HG02571 (cell line): Measurements from ENCODE around the gene BPIFB3.

ENCODE experiments used
- ATAC-seq: cut with Tn5 transposase; IDR thresholded peaks from one replicate; pipeline ENCODE4 v1.9.1; 2021; ENCODE audit warnings: mild to moderate bottlenecking, moderate library complexity; ENCODE audit not compliant: unreplicated experiment

BPIFB3 gene

GRCh38 chr20:33061658-33062028 lies 7.9 kb downstream of the BPIFB3 start:
- ATAC-seq, result no peak

DNA sequence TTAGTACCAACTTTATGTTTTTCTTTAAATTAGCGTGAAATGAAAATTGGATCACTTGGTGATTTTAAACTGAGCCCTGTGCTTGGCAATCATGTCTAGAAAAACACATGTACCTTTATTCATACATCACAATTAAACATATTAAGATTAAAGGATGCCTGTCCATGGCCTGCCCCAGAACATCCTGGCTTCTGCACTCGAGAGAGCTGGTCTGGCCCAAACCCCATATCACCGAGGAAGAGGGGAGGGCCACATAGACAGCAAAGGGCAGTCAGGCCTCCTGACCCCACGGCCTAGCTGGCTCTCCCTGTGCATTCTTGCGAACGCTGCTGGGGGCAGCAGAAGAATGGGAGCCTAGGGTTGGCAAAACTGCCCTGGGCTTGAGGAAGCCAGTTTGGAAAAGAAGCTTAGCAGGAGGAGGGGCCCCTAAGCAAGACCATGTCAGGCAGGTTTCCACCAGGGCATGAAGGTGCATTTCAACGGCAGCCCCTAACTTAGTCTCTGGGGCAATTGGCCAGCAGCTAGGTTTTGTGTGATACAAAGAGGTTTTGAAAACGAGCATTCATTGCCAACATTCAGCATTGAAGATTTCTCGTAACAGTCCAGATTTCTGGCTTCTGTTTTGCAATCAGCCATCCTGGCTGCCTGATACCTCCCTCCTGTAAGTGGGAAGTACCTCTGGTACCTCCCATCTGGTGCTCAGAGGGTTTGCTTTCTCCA lies 8.6 kb downstream of the BPIFB3 start:
- no peak for ATAC-seq

GRCh38 chr20:33062825-33063149 lies 9.1 kb downstream of the BPIFB3 start:
- no peak for ATAC-seq

DNA sequence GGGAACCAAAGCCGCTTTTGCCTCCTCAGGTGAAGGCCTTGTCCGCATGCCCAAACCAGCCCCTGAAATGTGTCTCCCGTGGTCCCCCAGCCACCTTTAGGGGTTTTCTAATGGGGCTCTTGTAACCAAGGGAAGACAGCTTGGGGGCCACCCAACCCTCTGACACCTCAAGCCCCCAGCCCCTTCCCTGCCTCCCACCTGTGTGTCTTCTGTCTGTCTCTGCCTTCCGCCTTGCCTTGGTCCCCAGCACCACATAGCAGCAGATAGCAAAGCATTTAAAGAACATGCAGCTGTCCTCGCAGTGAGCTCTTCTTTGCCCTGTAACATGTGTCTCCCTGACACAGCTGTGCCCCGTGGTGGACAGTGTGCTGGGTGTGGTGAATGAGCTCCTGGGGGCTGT lies 9.6 kb downstream of the BPIFB3 start:
- ATAC-seq, result no peak

GRCh38 chr20:33064572-33065287 lies 11.0 kb downstream of the BPIFB3 start:
- no peak for ATAC-seq

DNA sequence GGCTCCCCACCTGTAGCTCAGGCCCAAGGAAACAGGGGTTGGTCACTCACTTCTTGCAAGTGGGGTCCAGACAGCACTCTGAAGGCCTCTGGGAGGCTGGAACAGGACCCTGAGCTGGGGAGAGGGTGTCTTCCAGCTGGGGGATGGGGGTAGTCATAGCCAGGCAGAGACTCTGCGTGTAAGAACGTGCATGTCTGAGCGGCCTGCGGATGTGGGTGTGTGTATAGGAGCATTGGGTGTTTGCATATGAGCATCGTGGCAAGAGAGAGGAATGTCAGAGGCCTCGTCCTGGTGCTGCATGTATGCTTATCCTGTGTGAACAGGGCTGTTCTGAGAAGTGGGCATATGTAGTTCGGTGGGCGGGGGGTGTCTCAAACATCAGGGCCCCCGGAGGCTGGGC lies 12.1 kb downstream of the BPIFB3 start:
- no peak for ATAC-seq

DNA sequence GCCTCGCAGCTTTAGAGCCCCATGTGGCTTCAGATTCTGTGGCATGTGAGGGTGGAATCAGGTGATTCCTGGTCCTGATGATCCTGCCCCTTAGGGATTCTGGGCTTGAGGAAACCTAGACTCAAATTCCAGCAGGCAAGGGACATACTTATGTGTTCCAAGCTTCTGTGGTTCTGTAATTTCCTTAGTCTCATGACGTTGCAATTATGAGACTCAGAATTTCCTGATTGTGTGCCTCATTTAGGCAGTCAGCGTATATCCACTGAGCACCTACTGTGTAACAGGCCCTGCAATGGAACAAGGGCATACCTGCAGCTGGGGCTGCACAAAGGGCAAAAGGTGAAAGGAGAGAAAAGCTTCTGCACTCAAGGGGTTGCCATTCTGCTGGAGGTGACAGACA lies 14.1 kb downstream of the BPIFB3 start:
- no peak for ATAC-seq

DNA sequence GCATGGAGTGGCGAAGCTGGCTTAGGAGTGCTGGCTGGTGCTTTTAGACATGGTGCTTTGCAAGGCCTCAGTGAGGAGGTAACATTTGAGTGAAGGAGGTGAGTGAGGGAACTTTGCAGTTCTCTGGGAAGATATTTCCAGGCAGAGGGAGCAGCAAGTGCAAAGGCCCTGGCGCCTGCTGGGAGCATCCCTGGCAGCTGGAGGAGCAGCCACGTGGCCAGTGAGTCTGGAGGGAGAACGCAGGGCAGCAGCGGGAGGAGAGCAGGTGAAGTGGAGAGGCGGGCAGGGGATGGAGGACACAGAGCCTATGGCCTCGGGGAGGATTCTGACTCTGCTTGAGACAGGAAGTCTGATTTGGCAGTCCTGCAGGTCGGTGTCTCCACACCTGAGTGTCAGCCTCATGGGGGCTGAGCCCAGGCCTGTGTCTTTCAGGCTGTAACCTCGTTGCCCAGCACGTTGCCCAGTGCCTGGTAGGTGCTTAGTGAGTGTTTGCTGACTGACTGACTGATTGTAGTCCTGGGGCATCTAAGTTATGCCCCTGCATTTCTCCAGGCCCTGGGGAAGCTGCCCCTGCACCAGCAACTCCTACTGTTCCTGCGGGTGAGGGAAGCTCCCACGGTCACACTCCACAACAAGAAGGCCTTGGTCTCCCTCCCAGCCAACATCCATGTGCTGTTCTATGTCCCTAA lies 14.7 kb downstream of the BPIFB3 start:
- ATAC-seq, result no peak

DNA sequence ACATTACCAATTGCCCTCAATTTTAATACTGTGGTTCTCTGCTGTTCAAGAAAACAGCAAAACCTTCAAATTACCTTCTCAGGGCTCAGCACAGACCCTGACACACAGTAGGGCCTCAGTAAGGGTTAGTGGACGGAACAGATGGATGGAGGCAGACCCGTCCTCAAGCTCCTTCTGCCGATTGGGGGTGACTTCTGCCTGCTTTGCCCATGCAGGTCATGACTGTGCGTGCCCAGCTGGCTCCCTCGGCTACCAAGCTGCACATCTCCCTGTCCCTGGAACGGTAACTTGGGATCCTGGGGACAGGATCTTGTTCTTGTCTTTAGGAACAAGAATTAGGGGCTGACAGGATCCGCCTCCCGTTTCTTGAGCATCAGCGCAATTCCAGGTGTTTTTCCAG lies 16.0 kb downstream of the BPIFB3 start:
- no peak for ATAC-seq

- no peak for ATAC-seq
These were observed 16.7 kb downstream of the BPIFB3 start for GRCh38 chr20:33070111-33071053.

GRCh38 chr20:33071198-33071597 lies 17.5 kb downstream of the BPIFB3 start:
- ATAC-seq, result no peak

DNA sequence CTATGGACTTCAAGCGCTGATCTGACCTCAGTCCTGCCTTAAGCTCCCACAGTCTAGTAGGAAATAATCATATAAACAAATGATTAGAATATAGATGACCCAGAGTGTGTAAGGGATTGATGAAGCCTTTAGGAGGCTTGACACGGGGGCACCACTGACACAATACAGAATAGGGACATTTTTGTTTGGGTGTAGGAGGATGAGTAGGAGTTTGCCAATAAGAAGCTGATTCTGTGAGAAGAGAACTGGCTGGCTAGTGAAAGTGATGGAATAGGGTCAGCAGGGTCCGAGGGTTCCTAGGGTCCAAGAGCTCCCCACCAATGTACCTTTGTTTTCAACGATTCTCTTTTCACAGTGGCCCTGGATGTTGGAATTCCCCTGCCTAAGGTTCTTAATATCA lies 18.7 kb downstream of the BPIFB3 start:
- ATAC-seq, result no peak

GRCh38 chr20:33072813-33073212 lies 19.1 kb downstream of the BPIFB3 start:
- no peak for ATAC-seq

- ATAC-seq, result no peak
These were observed 21.0 kb downstream of the BPIFB3 start for GRCh38 chr20:33074675-33075074.

GRCh38 chr20:33075281-33075680 lies 21.6 kb downstream of the BPIFB3 start:
- no peak for ATAC-seq

DNA sequence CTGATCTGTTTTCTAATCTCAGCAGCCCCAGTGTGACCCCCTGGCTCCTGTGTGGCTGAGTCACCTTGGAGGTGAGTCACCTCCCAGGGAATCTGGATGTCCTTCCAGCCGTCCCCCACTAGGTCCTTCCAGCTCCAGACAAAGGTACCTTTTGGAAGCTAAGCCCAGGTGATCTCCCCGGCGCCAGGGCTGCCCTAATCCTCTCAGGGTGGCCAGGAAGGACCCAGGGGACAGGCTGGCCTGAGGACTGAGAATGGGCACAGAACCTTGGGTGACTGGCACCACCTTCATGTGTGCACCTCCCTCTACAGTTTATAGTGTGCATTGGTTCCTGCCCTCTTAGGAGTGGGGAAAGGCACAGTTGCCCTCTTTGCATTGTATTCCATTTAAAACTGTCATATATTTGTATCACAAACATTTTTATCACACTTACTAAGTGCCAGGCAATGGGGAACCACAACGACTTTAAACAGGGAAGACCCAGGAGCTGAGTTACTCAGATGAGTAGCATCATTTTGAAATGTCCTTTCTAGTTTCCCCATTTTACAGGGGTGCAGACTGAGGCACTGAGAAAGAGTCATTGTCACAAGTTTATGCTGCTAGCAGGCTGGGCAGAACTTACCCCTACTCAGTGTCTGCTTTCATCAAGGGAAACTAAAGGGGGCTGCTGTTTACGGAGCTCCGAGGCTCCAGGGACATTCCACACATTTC lies 23.1 kb downstream of the BPIFB3 start:
- ATAC-seq, result no peak

- no peak for ATAC-seq
These were observed 25.6 kb downstream of the BPIFB3 start, which contains the start of gene BPIFB4 for GRCh38 chr20:33079259-33079658. TSS of gene BPIFB4 (plus strand) at chr20:33079643. CDS start at chr20:33081527, 1,884 bp downstream.

DNA sequence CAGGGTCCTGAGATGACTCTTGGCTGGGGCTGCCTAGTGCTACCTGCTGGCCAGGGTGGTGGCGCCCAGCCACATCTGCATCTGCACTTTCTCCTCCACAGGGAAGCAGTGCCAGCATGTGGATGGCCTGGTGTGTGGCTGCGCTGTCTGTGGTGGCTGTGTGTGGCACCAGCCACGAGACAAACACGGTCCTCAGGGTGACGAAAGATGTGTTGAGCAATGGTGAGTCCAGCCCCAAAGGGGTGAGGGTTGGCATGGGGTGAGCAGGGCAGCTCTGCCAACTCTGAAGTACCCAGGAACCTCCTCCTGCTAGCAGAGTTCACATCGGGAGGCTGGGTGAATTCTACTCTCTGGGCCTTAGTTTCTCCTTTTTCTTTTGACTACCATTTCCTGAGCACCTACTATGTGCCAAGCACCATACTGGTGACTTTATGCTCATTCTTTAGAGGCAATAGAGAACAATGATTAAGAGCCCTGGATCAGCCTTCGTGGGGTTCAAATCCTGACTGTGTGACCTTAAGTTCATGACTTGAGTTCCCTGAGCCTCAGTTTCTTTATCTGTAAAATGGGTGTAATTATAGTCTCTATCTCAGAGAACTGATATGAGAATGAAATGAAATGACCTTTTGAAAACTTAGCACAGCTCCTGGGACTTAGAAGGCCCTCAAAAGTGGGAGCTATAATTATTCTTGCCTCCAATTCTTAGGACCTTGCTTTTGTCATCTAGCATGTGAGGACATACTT lies 27.9 kb downstream of the BPIFB3 start:
- ATAC-seq, result no peak

GRCh38 chr20:33082546-33082945 lies 28.8 kb downstream of the BPIFB3 start:
- no peak for ATAC-seq
